ENCODE data around the gene SLC4A8.

The SLC4A8 gene

DNA sequence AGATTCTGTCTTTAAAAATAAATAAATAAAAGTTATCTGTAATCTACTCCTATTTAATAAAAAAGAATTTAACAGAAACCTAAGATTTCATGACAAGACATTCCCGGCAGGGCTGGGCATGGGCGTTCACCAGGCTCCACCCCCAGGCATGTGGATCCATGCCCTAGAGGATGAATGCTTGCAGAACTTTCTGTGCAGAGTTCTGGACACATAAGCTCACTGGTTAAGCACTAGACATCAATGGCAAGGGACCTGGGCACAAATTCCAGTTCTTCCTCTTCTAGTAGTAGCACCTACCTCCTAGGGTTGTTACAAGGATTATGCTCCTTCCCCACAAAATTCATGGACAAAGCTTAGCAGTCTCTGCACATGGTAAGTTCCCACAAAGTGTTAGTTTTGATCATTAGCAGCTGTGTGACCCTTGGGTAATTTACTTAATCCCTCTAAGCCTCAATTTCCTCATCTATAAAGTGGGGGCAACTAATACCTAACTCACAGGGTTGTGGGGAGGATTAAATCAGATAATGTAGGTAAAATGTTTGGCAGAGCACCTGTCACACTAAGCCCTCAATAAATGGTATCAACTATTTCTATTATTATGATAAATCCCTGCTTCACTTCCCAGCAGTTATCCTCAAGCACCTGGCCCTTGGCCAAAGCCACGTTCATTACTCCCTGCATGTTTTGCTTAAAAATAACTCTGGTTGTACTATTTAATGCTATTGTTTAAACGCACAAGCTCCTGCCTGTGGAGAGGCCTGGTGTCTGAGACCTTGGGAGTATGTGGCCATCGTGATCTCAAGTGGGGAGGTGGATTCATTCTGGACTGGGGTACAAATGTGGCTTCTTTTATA lies 43.2 kb upstream of the SLC4A8 start:
- TF ChIP-seq, protein P1, sequence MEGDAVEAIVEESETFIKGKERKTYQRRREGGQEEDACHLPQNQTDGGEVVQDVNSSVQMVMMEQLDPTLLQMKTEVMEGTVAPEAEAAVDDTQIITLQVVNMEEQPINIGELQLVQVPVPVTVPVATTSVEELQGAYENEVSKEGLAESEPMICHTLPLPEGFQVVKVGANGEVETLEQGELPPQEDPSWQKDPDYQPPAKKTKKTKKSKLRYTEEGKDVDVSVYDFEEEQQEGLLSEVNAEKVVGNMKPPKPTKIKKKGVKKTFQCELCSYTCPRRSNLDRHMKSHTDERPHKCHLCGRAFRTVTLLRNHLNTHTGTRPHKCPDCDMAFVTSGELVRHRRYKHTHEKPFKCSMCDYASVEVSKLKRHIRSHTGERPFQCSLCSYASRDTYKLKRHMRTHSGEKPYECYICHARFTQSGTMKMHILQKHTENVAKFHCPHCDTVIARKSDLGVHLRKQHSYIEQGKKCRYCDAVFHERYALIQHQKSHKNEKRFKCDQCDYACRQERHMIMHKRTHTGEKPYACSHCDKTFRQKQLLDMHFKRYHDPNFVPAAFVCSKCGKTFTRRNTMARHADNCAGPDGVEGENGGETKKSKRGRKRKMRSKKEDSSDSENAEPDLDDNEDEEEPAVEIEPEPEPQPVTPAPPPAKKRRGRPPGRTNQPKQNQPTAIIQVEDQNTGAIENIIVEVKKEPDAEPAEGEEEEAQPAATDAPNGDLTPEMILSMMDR (IDR thresholded peaks at IDR 0.05; ENCODE audit: low read depth, low read length, missing control alignments), result no peak
- DNase-seq (ENCODE audit: low read depth), result peak; percentile 42
- no peak overlapping the region for H3K4me3 ChIP-seq (ENCODE audit: low read depth, low read length)
- in situ Hi-C loops (cut with HindIII; ENCODE audit: low sequenced_read_pairs), result no loop called here

DNA sequence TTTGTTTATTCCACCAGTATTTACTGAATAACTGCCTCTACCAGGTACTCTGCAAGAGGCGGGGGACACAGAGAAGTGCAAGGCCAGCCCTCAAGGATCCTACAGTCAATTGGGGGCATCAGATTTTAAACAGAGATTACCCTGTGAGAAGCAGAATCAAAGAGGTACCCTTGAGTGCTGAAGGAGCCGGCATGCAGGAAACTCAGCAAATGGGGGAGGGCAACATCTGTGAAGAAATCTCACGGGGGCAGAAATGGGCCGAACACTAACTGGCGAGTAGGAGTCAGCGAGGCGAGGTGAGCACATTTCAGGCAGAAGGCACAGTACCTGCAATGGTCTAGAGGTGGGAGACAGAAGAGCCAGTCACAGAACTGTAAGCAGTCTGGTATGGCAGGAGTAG lies 42.5 kb upstream of the SLC4A8 start:
- no peak overlapping the region for H3K4me3 ChIP-seq (ENCODE audit: low read depth, low read length)
- DNase-seq (ENCODE audit: low read depth), result no peak
- TF ChIP-seq, protein P1 (IDR thresholded peaks at IDR 0.05; ENCODE audit: low read depth, low read length, missing control alignments), result no peak
- in situ Hi-C loops (cut with HindIII; ENCODE audit: low sequenced_read_pairs), result no loop called here

- no peak overlapping the region for H3K4me3 ChIP-seq (ENCODE audit: low read depth, low read length)
- in situ Hi-C loops (cut with HindIII; ENCODE audit: low sequenced_read_pairs), result no loop called here
- DNase-seq (ENCODE audit: low read depth), result no peak
- TF ChIP-seq, protein P1 (IDR thresholded peaks at IDR 0.05; ENCODE audit: low read depth, low read length, missing control alignments), result no peak
These were observed 41.2 kb upstream of the SLC4A8 start for GRCh38 chr12:51383269-51383905.

DNA sequence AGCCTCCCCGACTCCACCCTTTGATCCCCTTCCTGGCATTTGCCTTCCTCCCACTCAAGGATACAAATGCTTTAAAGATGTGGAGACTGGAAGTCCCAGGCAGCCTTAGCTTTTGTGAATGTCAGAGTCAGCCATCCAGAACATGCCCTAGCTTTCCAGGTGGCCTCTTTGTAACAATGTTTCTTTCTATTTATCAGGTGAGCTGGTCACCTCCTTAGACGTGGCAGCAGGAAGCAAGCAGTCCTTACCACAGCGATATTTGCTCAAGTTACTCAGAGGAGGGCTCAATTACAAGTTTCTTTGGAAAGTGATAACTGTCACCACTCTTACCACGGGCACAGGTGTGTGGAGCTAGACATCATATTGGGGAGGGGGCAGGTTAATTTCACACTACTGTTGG lies 38.3 kb upstream of the SLC4A8 start:
- TF ChIP-seq, protein P1 (IDR thresholded peaks at IDR 0.05; ENCODE audit: low read depth, low read length, missing control alignments), result no peak
- no peak overlapping the region for H3K4me3 ChIP-seq (ENCODE audit: low read depth, low read length)
- DNase-seq (ENCODE audit: low read depth), result no peak
- in situ Hi-C loops (cut with HindIII; ENCODE audit: low sequenced_read_pairs), result no loop called here

GRCh38 chr12:51388069-51388799 lies 36.4 kb upstream of the SLC4A8 start:
- peak; percentile 24 for DNase-seq (ENCODE audit: low read depth)
- in situ Hi-C loops (cut with HindIII; ENCODE audit: low sequenced_read_pairs), result no loop called here
- TF ChIP-seq, protein P1 (IDR thresholded peaks at IDR 0.05; ENCODE audit: low read depth, low read length, missing control alignments), result no peak
- H3K4me3 ChIP-seq (ENCODE audit: low read depth, low read length), result no peak overlapping the region

DNA sequence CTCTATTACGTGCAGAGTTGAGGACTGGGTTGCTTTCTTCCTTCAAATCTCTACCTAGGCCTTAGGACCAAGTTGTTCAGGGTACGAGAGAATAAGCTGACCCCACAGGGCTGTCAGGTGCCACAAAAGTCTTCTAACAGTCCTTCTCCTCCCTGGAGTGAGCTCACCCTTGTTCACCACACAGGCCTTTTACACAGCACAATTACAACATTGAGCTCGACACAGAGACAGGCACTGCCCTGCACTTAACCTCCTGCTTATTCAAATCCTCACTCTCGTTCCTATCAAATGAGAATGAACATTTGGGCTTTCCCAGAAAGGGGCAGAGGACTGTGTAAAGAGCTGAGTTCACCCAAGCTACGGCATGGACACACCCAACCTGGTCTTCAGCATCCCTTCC lies 35.8 kb upstream of the SLC4A8 start:
- TF ChIP-seq, protein P1 (IDR thresholded peaks at IDR 0.05; ENCODE audit: low read depth, low read length, missing control alignments), result no peak
- no peak overlapping the region for H3K4me3 ChIP-seq (ENCODE audit: low read depth, low read length)
- no peak for DNase-seq (ENCODE audit: low read depth)
- in situ Hi-C loops (cut with HindIII; ENCODE audit: low sequenced_read_pairs), result no loop called here
